GM10248 (cell line): ENCODE results near the gene TMEM11.

ENCODE experiments used
- CTCF ChIA-PET: fragments of 300-600 bp; sonication (Branson Sonifier 250); formaldehyde crosslinking; extraction: SDS; loops from one replicate; lab custom pipeline; 2021; ENCODE audit warnings: antibody characterized with exemption; lab: Yijun Ruan, JAX
- POLR2A ChIA-PET: fragments of 350-650 bp; sonication (Branson Sonifier 250); formaldehyde crosslinking; extraction: SDS; loops from one replicate; lab custom pipeline; 2020; ENCODE audit warnings: antibody characterized with exemption; lab: Yijun Ruan, JAX
- DNase-seq: peaks from one replicate; pipeline ENCODE4 v3.0.0; 2012; ENCODE audit errors: extremely low spot score
- TF ChIP-seq, protein P1 (sequence below): IDR thresholded peaks from 2 replicates; pipeline ENCODE4 v1.5.1; 2012; ENCODE audit warnings: mild to moderate bottlenecking, low read depth; ENCODE audit errors: extremely low read depth, missing control alignments, control extremely low read depth

The TMEM11 gene

DNA sequence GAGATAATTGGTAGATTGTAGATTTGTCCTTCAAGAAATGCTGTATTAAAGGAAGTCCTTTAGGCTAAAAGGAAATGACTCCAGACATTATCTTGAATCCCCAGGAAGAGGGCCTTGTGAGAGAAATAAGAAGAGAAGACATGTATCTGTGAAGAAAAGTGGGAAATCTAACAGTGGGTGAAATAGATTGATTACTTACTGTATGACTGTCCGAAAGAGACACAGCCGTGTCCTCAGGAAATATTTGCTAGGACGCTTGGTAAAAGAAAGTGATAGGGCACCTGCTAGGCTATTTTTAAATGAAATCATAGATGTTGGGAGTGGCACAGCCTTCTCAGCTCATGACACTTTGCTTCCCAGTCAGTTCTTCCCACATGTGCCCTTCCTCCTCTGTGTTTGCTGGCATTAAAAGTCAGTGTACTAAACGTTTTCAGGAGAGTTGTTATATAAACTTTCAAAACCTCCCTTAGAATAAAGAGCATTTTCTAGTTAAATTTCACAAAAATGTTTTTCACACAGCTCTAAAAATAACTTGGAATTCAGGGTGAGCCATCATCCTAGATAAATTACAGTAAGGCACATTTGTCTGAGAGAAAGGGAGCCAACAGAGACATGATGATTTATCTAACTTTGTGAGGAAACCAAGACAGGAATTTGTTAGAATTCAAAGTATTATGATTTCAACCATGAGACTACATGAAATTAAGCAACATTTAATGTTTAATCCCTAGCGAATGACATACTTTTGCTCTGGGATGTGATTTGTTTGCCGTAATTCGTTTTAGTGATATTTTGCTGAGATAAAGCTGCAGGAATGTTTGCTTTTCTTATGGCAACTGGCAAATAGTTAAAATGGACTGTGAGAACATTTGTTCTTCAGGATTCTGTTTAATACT is 52.2 kb downstream of the TMEM11 start:
- no peak for DNase-seq
- CTCF ChIA-PET = interaction anchor here (1.2 to 2.7 kb wide), 2 partner anchors 8 to 42 kb away, joined by 4 to 13 read pairs; no protein-coding TSS in a partner anchor

DNA sequence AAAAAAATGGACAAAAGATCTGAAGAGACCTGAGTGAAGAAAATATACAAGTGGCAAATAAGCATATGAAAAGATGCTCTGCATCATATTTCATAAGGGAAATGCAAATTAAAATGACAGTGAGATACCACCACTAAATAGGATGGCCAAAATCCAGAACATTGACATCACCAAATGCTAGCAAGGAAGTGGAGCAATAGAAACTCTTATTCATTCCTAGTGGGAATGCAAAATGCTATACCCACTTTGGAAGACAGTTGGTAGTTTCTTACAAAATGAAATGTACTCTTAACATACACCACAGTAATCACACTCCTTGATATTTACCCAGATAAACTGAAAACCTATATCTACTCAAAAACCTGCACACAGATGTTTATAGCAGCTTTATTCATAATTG is 53.6 kb downstream of the TMEM11 start:
- ChIA-PET CTCF (interaction anchor here (0.6 to 2.7 kb wide), 3 partner anchors 10 to 104 kb away, joined by 3 to 13 read pairs (median 4); no protein-coding TSS in a partner anchor), POLR2A (no interaction called here)
- TF ChIP-seq, protein P1, sequence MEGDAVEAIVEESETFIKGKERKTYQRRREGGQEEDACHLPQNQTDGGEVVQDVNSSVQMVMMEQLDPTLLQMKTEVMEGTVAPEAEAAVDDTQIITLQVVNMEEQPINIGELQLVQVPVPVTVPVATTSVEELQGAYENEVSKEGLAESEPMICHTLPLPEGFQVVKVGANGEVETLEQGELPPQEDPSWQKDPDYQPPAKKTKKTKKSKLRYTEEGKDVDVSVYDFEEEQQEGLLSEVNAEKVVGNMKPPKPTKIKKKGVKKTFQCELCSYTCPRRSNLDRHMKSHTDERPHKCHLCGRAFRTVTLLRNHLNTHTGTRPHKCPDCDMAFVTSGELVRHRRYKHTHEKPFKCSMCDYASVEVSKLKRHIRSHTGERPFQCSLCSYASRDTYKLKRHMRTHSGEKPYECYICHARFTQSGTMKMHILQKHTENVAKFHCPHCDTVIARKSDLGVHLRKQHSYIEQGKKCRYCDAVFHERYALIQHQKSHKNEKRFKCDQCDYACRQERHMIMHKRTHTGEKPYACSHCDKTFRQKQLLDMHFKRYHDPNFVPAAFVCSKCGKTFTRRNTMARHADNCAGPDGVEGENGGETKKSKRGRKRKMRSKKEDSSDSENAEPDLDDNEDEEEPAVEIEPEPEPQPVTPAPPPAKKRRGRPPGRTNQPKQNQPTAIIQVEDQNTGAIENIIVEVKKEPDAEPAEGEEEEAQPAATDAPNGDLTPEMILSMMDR = no peak
- no peak for DNase-seq

More for the DNA sequence above, 52.2 kb downstream of the TMEM11 start:
- TF ChIP-seq, protein P1 = no peak
- POLR2A ChIA-PET = no interaction called here

DNA sequence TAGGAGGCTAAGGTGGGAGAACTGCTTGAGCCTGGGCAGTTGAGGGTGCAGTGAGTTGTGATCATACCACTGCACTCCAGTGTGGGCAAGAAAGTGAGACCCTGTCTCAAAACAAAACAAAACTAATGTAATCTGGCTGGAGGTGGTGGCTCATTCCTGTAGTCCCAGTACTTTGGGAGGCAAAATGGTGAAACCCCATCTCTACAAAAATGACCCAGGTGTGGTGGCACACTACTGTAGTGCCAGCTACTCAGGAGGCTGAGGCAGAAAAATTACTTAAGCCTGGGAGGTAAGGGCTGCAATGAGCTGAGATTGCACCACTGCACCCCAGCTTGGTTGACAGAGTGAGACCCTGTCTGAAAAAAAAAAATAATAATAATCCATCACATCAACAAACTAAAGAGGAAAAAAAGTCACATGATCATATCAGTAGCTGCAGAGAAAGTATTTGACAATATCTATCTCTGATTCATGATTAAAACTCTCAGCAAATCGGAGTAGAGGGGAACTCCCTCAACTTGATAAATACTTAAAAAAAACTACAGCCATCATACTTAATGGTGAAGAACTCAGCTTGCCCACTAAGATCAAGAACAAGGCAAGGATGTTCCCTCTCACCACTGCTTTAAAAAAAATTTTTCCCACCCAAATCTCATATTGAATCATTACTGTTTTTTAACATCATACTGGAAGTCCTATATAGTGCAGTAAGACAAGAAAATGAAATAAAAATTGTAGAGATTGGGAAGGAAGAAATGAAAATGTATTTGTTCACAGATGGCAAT is 56.2 kb downstream of the TMEM11 start:
- CTCF ChIA-PET = interaction anchor here (0.6 to 1.3 kb wide), 3 partner anchors 15 to 1164 kb away, joined by 3 to 4 read pairs (median 3); no protein-coding TSS in a partner anchor

DNA sequence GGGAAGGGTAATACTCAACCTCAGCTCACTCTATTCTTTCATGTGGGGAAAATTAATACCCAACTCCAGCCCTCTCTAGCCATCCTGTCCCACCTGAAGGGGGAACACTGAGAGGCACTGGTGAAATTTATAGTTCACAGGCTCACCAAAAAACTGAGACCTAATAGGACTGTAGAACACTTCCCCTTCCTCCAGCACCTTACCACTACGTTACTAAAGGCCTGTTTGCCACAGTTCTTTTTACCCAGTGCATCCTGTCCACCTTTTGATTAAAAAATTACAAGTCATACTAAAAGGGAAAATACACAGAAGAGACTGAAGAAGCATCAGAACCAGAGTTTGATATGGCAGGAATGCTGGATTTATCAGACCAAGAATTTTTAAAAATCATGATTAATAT is 61.2 kb downstream of the TMEM11 start:
- no peak for DNase-seq
- TF ChIP-seq, protein P1 = no peak
- POLR2A ChIA-PET = no interaction called here
- CTCF ChIA-PET = no interaction called here

More for the DNA sequence above, 56.2 kb downstream of the TMEM11 start:
- POLR2A ChIA-PET = no interaction called here
- TF ChIP-seq, protein P1 = no peak
- no peak for DNase-seq

DNA sequence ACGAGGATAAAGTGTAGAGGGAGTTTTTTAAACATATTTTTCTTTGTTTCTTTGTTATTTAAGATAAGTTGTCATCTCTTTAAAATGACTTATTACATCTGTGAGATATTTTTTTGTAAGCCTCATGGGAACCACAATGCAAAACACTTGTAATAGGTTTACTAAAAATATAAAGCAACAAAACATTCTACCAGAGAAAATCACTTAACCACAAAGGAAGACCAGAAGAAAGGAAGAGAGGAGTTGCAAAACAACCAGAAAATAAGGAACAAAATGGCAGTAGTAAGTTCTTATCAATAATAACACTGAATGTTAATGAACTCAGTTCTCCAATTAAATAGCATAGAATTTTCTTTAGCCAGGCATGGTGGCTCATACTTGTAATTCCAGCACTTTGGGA is 64.3 kb downstream of the TMEM11 start:
- no peak for DNase-seq
- POLR2A ChIA-PET = no interaction called here
- CTCF ChIA-PET = no interaction called here
- TF ChIP-seq, protein P1 = no peak
